Activated CD8-positive, alpha-beta memory T cell treated with anti-CD3 and anti-CD28 coated beads, Interleukin-2, amount 50 U/mL, for 24 hours (primary cell): ENCODE data around the gene EEPD1.
A peak's percentile ranks its signal among the peaks of the same experiment; 100 is the strongest.
"Not testable (repeated sequence)": the region's sequence is repeated elsewhere in the genome, so short reads cannot be mapped to it uniquely, and the experiment has no call there.

Experiments used
- DNase-seq: peaks from one replicate; pipeline ENCODE4 v3.0.0-alpha.2; 2020; ENCODE audit errors: extremely low read depth

The EEPD1 gene

GRCh38 chr7:36152756-36153570, at the start of gene EEPD1:
TSS of gene EEPD1 (plus strand) at chr7:36153254. CDS start at chr7:36154325, 1,071 bp downstream.
- DNase-seq = peak; percentile 99

- no peak for DNase-seq
These were observed 49.1 kb upstream of the EEPD1 start for GRCh38 chr7:36103837-36104561.

GRCh38 chr7:36106972-36107908, 45.8 kb upstream of the EEPD1 start:
- not testable (repeated sequence) for DNase-seq

GRCh38 chr7:36107926-36108631, 45.0 kb upstream of the EEPD1 start:
- no peak for DNase-seq

GRCh38 chr7:36109013-36109627, 43.9 kb upstream of the EEPD1 start:
- DNase-seq = no peak

GRCh38 chr7:36110584-36110983, 42.5 kb upstream of the EEPD1 start:
- DNase-seq = no peak

GRCh38 chr7:36112969-36113368, 40.1 kb upstream of the EEPD1 start:
- DNase-seq = no peak

GRCh38 chr7:36114355-36114754, 38.7 kb upstream of the EEPD1 start:
- DNase-seq = no peak

- DNase-seq = peak; percentile 75
These were observed 37.4 kb upstream of the EEPD1 start for GRCh38 chr7:36115448-36116321.

GRCh38 chr7:36116347-36117202, 36.5 kb upstream of the EEPD1 start:
- DNase-seq = no peak

GRCh38 chr7:36117203-36117840, 35.7 kb upstream of the EEPD1 start:
- DNase-seq = no peak

GRCh38 chr7:36118344-36118743, 34.7 kb upstream of the EEPD1 start:
- DNase-seq = no peak

- no peak for DNase-seq
These were observed 33.9 kb upstream of the EEPD1 start for GRCh38 chr7:36119005-36119706.

- not testable (repeated sequence) for DNase-seq
These were observed 32.9 kb upstream of the EEPD1 start for GRCh38 chr7:36119983-36120646.

- DNase-seq = not testable (repeated sequence)
These were observed 27.4 kb upstream of the EEPD1 start for GRCh38 chr7:36125630-36126029.

- no peak for DNase-seq
These were observed 25.8 kb upstream of the EEPD1 start for GRCh38 chr7:36127075-36127740.
